Measurements from ENCODE around the gene HORMAD1. TPM values are rescaled to one million over a fixed set of nuclear protein-coding genes. Genes with fewer than 3 reads are reported as not detected.

HORMAD1 gene
- total and polyA plus RNA-seq, 2 experiments from 2014 or later: not detected

DNA sequence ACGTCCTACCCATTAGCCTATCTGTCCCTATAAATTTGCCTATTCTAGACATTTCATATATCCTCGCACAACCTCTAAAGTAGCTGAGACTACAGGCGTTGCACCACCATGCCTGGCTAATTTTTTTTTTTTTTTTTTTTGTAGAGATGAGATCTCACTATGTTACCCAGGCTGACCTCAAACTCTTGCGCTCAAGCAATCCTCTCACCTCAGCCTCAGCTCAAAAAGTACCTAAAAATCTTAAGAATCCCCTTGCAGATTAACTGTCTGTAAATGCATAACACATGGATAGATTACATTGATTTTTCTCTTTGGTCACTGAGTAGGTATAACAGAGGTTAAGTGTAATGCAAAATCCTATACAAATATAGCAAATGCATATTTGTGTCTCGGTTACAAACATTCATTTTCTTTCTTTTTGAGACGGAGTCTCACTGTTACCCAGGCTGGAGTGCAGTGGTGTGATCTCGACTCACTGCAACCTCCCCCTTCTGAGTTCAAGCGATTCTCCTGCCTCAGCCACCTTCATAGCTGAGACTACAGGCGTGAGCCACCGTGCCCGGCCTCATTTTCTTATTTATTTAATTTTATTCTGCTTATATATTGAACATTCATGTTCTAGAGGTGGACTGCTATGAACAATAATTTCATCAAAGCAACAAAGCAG is 2.3 kb downstream of the HORMAD1 start:
- no peak overlapping the region for H3K4me2 ChIP-seq
- Mint-ChIP-seq H3K4me3 (no peak overlapping the region), H3K27me3 (ENCODE audit: insufficient read depth, low read depth, poor library complexity) (no peaks in the 10 kb centered on the region), H3K9me3 (no peaks in the 10 kb centered on the region), H3K4me1 (peaks cover 1% of the 10 kb centered on the region; the same call in 1 of the 3 replicates), H3K36me3 (ENCODE audit: low read depth) (no peaks in the 10 kb centered on the region), H3K27ac (no peak overlapping the region)
- no peaks in the 10 kb centered on the region for H3K79me2 ChIP-seq (replicated peaks; ENCODE audit: insufficient read depth)
- ATAC-seq (no peak), DNase-seq (ENCODE audit: low spot score) (no peak)
- H3K27me3 ChIP-seq (ENCODE audit: insufficient read depth): no peaks in the 10 kb centered on the region
- 0 out of 2 replicates have a peak, but pooled peaks cover 4% of the 10 kb centered on the region for H3K4me1 ChIP-seq (ENCODE audit: insufficient read depth)
- H3K4me3 ChIP-seq: no peak overlapping the region
- no peaks in the 10 kb centered on the region for H3F3A ChIP-seq (replicated peaks; ENCODE audit: low read depth)
- H4K20me1 ChIP-seq (replicated peaks; ENCODE audit: insufficient read depth): no peaks in the 10 kb centered on the region
- H3K36me3 ChIP-seq (ENCODE audit: insufficient read depth): no peaks in the 10 kb centered on the region
- TF ChIP-seq POLR2AphosphoS5 (IDR thresholded peaks at IDR 0.05; ENCODE audit: low read depth) (no peak), ZNF114 (CRISPR knock-in tag; IDR thresholded peaks at IDR 0.05) (no peak), STAT1 (IDR thresholded peaks at IDR 0.05; ENCODE audit: unreplicated experiment) (no peak), EZH2phosphoT487 (IDR thresholded peaks at IDR 0.05; ENCODE audit: unreplicated experiment) (no peak), ZNF331 (CRISPR knock-in tag; IDR thresholded peaks at IDR 0.05; ENCODE audit: low read depth) (no peak), NANOG (IDR thresholded peaks at IDR 0.05; ENCODE audit: borderline replicate concordance) (no peak), CREB1 (CRISPR knock-in tag; IDR thresholded peaks at IDR 0.05; ENCODE audit: low read depth) (no peak), JUNB (IDR thresholded peaks at IDR 0.05; ENCODE audit: unreplicated experiment) (no peak), EZH2 (IDR thresholded peaks at IDR 0.05; ENCODE audit: low read depth, unreplicated experiment) (no peak)
- TF ChIP-seq, protein P1, sequence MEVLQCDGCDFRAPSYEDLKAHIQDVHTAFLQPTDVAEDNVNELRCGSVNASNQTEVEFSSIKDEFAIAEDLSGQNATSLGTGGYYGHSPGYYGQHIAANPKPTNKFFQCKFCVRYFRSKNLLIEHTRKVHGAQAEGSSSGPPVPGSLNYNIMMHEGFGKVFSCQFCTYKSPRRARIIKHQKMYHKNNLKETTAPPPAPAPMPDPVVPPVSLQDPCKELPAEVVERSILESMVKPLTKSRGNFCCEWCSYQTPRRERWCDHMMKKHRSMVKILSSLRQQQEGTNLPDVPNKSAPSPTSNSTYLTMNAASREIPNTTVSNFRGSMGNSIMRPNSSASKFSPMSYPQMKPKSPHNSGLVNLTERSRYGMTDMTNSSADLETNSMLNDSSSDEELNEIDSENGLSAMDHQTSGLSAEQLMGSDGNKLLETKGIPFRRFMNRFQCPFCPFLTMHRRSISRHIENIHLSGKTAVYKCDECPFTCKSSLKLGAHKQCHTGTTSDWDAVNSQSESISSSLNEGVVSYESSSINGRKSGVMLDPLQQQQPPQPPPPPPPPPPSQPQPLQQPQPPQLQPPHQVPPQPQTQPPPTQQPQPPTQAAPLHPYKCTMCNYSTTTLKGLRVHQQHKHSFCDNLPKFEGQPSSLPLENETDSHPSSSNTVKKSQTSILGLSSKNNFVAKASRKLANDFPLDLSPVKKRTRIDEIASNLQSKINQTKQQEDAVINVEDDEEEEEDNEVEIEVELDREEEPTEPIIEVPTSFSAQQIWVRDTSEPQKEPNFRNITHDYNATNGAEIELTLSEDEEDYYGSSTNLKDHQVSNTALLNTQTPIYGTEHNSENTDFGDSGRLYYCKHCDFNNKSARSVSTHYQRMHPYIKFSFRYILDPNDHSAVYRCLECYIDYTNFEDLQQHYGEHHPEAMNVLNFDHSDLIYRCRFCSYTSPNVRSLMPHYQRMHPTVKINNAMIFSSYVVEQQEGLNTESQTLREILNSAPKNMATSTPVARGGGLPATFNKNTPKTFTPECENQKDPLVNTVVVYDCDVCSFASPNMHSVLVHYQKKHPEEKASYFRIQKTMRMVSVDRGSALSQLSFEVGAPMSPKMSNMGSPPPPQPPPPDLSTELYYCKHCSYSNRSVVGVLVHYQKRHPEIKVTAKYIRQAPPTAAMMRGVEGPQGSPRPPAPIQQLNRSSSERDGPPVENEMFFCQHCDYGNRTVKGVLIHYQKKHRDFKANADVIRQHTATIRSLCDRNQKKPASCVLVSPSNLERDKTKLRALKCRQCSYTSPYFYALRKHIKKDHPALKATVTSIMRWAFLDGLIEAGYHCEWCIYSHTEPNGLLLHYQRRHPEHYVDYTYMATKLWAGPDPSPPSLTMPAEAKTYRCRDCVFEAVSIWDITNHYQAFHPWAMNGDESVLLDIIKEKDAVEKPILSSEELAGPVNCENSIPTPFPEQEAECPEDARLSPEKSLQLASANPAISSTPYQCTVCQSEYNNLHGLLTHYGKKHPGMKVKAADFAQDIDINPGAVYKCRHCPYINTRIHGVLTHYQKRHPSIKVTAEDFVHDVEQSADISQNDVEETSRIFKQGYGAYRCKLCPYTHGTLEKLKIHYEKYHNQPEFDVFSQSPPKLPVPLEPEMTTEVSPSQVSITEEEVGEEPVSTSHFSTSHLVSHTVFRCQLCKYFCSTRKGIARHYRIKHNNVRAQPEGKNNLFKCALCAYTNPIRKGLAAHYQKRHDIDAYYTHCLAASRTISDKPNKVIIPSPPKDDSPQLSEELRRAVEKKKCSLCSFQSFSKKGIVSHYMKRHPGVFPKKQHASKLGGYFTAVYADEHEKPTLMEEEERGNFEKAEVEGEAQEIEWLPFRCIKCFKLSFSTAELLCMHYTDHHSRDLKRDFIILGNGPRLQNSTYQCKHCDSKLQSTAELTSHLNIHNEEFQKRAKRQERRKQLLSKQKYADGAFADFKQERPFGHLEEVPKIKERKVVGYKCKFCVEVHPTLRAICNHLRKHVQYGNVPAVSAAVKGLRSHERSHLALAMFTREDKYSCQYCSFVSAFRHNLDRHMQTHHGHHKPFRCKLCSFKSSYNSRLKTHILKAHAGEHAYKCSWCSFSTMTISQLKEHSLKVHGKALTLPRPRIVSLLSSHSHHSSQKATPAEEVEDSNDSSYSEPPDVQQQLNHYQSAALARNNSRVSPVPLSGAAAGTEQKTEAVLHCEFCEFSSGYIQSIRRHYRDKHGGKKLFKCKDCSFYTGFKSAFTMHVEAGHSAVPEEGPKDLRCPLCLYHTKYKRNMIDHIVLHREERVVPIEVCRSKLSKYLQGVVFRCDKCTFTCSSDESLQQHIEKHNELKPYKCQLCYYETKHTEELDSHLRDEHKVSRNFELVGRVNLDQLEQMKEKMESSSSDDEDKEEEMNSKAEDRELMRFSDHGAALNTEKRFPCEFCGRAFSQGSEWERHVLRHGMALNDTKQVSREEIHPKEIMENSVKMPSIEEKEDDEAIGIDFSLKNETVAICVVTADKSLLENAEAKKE (CRISPR knock-in tag; IDR thresholded peaks at IDR 0.05): no peak
- TF ChIP-seq, protein P2, sequence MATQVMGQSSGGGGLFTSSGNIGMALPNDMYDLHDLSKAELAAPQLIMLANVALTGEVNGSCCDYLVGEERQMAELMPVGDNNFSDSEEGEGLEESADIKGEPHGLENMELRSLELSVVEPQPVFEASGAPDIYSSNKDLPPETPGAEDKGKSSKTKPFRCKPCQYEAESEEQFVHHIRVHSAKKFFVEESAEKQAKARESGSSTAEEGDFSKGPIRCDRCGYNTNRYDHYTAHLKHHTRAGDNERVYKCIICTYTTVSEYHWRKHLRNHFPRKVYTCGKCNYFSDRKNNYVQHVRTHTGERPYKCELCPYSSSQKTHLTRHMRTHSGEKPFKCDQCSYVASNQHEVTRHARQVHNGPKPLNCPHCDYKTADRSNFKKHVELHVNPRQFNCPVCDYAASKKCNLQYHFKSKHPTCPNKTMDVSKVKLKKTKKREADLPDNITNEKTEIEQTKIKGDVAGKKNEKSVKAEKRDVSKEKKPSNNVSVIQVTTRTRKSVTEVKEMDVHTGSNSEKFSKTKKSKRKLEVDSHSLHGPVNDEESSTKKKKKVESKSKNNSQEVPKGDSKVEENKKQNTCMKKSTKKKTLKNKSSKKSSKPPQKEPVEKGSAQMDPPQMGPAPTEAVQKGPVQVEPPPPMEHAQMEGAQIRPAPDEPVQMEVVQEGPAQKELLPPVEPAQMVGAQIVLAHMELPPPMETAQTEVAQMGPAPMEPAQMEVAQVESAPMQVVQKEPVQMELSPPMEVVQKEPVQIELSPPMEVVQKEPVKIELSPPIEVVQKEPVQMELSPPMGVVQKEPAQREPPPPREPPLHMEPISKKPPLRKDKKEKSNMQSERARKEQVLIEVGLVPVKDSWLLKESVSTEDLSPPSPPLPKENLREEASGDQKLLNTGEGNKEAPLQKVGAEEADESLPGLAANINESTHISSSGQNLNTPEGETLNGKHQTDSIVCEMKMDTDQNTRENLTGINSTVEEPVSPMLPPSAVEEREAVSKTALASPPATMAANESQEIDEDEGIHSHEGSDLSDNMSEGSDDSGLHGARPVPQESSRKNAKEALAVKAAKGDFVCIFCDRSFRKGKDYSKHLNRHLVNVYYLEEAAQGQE (IDR thresholded peaks at IDR 0.05; ENCODE audit: unreplicated experiment): no peak
- TF ChIP-seq, protein P3, sequence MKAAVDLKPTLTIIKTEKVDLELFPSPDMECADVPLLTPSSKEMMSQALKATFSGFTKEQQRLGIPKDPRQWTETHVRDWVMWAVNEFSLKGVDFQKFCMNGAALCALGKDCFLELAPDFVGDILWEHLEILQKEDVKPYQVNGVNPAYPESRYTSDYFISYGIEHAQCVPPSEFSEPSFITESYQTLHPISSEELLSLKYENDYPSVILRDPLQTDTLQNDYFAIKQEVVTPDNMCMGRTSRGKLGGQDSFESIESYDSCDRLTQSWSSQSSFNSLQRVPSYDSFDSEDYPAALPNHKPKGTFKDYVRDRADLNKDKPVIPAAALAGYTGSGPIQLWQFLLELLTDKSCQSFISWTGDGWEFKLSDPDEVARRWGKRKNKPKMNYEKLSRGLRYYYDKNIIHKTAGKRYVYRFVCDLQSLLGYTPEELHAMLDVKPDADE (IDR thresholded peaks at IDR 0.05): no peak
- TF ChIP-seq, protein P4, sequence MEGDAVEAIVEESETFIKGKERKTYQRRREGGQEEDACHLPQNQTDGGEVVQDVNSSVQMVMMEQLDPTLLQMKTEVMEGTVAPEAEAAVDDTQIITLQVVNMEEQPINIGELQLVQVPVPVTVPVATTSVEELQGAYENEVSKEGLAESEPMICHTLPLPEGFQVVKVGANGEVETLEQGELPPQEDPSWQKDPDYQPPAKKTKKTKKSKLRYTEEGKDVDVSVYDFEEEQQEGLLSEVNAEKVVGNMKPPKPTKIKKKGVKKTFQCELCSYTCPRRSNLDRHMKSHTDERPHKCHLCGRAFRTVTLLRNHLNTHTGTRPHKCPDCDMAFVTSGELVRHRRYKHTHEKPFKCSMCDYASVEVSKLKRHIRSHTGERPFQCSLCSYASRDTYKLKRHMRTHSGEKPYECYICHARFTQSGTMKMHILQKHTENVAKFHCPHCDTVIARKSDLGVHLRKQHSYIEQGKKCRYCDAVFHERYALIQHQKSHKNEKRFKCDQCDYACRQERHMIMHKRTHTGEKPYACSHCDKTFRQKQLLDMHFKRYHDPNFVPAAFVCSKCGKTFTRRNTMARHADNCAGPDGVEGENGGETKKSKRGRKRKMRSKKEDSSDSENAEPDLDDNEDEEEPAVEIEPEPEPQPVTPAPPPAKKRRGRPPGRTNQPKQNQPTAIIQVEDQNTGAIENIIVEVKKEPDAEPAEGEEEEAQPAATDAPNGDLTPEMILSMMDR (conservative IDR thresholded peaks at IDR 0.05; ENCODE audit: low read depth in 2 of 2): no peak
- H3K9me2 ChIP-seq (ENCODE audit: insufficient read depth): no peaks in the 10 kb centered on the region
- no peak overlapping the region for H3K27ac ChIP-seq (ENCODE audit: low read depth)
- H2AFZ ChIP-seq: peak overlapping the region; percentile 58

Data from GM23338 (cell line).